ENCODE results near the gene UTP25. TPM values are rescaled to one million over a fixed set of nuclear protein-coding genes. Genes with fewer than 3 reads are reported as not detected.

Gene UTP25, protein sequence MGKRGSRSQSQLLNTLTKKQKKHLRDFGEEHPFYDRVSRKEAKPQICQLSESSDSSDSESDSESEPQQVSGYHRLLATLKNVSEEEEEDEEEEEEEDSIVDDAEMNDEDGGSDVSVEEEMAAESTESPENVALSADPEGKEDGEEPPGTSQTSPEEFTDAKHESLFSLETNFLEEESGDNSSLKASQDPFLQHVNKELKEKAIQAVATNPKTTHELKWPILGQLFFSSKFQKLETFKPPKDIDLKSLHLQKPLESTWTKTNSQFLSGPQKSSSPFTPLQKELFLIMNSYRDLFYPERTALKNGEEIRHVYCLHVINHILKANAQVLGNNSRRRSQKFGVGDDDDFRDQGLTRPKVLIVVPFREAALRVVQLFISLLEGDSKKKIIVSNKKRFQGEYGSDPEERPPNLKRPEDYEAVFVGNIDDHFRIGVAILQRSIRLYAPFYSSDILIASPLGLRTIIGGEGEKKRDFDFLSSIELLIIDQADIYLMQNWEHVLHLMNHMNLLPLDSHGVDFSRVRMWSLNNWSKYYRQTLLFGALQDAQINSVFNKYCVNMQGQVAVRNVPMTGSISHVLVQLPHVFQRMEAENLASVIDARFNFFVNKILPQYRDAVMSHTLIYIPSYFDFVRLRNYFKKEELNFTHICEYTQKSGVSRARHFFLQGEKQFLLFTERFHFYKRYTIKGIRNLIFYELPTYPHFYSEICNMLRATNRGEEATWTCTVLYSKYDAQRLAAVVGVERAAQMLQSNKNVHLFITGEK
- total RNA-seq = 1 to 10 TPM; 6.3 to 6.5 TPM

DNA sequence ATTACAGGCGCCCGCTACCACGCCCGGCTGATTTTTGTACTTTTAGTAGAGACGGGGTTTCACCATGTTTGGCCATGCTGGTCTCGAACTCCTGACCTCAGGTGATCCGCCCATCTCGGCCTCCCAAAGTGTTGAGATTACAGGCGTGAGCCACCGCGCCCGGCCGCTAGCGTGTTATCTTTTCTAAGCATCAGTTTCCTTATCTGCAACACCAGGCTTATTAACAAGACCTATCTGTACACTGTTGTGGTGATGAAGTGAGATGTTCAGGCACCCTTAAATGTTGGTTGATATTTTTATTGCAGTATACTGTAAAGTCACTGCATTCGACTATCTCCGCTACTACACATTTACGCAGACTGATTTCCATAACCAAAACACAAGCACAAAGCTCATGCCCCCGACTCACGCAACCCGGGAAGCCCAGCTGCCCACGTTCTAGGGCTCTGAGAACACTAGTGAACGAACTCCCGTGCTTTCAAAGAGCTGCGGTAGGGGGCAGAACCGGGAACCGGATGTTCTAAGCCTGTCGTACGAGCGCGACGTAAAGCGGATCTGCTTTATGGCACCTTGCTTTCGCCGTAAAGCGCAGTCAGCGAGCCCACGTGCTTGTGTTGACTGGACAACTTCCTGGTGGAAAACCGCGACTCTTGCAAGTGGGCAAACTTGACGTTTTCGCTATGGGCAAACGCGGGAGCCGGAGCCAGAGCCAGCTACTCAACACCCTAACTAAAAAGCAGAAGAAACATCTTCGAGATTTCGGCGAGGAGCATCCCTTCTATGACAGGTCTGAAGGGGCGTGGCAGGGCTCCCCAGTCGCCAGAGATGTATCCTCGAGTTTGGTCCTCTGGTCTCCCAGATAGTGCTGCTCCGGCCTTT is at the start of gene UTP25:
Gene UTP25, plus strand, starts transcription at position 589 of the 879 bp plus-strand sequence. Its CDS starts 92 bp downstream, at position 681.
- ChIA-PET CTCF (interaction anchor here (0.7 to 2.7 kb wide), 18 partner anchors 9 to 406 kb away, joined by 3 to 17 read pairs (median 4); partner anchors contain the start of gene C1orf74), POLR2A (interaction anchor here (0.6 to 1.1 kb wide), 5 partner anchors 13 to 1506 kb away, joined by 3 to 5 read pairs (median 3); partner anchors contain the start of gene C1orf74)
- peaks cover 33% of the 10 kb centered on the region for H3K4me1 Mint-ChIP-seq (ENCODE audit: low read depth)
- H3K27me3 Mint-ChIP-seq (ENCODE audit: low read depth) = peaks cover 6% of the 10 kb centered on the region
- peak within 1 kb of the TSS; percentile 95 for H3K4me3 Mint-ChIP-seq
- H3K9me3 Mint-ChIP-seq (ENCODE audit: insufficient read depth) = no peaks in the 10 kb centered on the region
- DNase-seq = peak; percentile 96
- peak within 1 kb of the TSS; percentile 86 for H3K27ac Mint-ChIP-seq
- peak; percentile 94 for ATAC-seq
- H3K36me3 Mint-ChIP-seq (ENCODE audit: low read depth) = peaks cover 13% of the 10 kb centered on the region

DNA sequence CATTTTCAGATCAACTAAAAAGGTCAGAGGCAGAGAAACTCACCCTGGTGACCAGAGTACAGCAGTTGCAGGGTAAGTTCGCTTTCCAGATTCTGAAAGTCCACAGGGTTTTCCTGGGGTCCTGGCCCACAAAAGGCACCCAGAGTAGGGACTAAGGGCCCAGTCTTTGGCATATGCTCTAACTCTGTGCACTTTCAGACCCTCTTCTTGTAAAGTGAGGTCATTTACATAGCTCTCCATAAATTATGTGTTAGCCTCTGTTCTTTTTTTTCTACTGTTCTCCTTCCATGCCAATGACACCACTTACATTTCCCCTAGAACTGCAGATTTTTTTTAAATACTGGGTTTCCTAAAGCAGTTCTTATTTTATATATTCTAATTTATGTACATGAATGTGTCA is 49.7 kb upstream of the UTP25 start:
- no peak overlapping the region for H3K4me3 Mint-ChIP-seq
- H3K36me3 Mint-ChIP-seq (ENCODE audit: low read depth) = peaks cover 79% of the 10 kb centered on the region
- ATAC-seq = no peak
- CTCF ChIA-PET = interaction anchor here (2.5 to 3.4 kb wide), 3 partner anchors 8 to 45 kb away, joined by 7 to 10 read pairs (median 10); no protein-coding TSS in a partner anchor
- no peak for DNase-seq
- H3K9me3 Mint-ChIP-seq (ENCODE audit: insufficient read depth) = no peaks in the 10 kb centered on the region
- H3K4me1 Mint-ChIP-seq (ENCODE audit: low read depth) = peaks cover 20% of the 10 kb centered on the region
- H3K27ac Mint-ChIP-seq = peak overlapping the region; percentile 53
- no peaks in the 10 kb centered on the region for H3K27me3 Mint-ChIP-seq (ENCODE audit: low read depth)
- POLR2A ChIA-PET = interaction anchor here (1.2 to 4.5 kb wide), 3 partner anchors 10 to 21 kb away, joined by 3 to 38 read pairs (median 6); partner anchors contain the start of gene TRAF3IP3

DNA sequence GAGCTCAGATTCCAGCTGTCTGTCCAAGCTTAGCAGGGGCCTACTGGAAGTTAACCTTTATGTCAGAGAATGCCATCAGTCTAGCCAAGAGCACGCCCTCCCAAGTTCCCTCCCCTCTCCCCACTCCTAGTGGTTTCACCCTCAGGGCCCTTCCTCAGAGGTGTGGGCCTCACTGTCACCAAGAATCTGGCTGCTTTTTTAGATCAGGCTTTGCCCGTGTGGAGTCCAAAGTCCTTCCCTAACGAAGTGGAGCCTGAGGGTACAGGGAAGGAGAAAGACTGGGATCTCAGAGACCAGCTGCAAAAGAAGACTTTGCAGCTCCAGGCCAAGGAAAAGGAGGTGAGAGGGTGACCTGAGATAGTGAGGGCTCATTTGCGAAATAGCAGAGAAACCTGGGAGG is 47.5 kb upstream of the UTP25 start:
- H3K9me3 Mint-ChIP-seq (ENCODE audit: insufficient read depth) = no peaks in the 10 kb centered on the region
- peaks cover 42% of the 10 kb centered on the region for H3K4me1 Mint-ChIP-seq (ENCODE audit: low read depth)
- ChIA-PET CTCF (interaction anchor here (2.5 to 3.4 kb wide), 3 partner anchors 11 to 43 kb away, joined by 7 to 10 read pairs (median 10); no protein-coding TSS in a partner anchor), POLR2A (interaction anchor here (1.0 to 4.5 kb wide), 4 partner anchors 8 to 28 kb away, joined by 3 to 38 read pairs (median 6); partner anchors contain the start of gene TRAF3IP3)
- ATAC-seq (no peak), DNase-seq (no peak)
- H3K27me3 Mint-ChIP-seq (ENCODE audit: low read depth) = no peaks in the 10 kb centered on the region
- H3K27ac Mint-ChIP-seq = peak overlapping the region; percentile 73
- H3K4me3 Mint-ChIP-seq = no peak overlapping the region
- H3K36me3 Mint-ChIP-seq (ENCODE audit: low read depth) = peaks cover 76% of the 10 kb centered on the region

DNA sequence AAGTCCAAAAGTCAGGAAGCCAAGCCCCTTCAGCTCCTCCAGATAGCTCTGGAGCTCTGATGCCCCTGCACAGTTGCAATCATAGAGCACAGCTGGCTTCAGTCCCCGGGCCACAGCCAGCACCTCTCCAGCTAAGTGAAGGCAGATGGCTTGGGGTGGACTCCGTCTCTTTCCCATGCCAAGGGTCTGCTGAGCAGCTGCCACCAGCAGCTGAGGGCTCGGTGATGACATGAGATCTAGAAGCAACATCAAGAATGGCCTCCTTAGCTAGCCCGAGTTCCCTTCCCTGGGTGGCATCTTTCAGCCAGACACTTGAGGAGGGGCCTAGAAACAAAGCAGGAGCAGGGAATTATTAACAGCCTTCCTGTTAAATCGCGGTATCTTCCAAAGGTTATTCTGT is 44.4 kb upstream of the UTP25 start:
- CTCF ChIA-PET = interaction anchor here (1.4 to 5.4 kb wide), 4 partner anchors 16 to 44 kb away, joined by 5 to 42 read pairs (median 8); partner anchors contain the start of genes TRAF3IP3 and UTP25
- H3K27me3 Mint-ChIP-seq (ENCODE audit: low read depth) = no peaks in the 10 kb centered on the region
- ATAC-seq = no peak
- POLR2A ChIA-PET = interaction anchor here (0.6 to 6.1 kb wide), 8 partner anchors 9 to 59 kb away, joined by 3 to 51 read pairs (median 6); partner anchors contain the start of gene TRAF3IP3
- H3K9me3 Mint-ChIP-seq (ENCODE audit: insufficient read depth) = no peaks in the 10 kb centered on the region
- H3K36me3 Mint-ChIP-seq (ENCODE audit: low read depth) = peaks cover 48% of the 10 kb centered on the region
- peaks cover 45% of the 10 kb centered on the region for H3K4me1 Mint-ChIP-seq (ENCODE audit: low read depth)
- peak overlapping the region; percentile 94 for H3K4me3 Mint-ChIP-seq
- DNase-seq = no peak
- H3K27ac Mint-ChIP-seq = peak overlapping the region; percentile 99

DNA sequence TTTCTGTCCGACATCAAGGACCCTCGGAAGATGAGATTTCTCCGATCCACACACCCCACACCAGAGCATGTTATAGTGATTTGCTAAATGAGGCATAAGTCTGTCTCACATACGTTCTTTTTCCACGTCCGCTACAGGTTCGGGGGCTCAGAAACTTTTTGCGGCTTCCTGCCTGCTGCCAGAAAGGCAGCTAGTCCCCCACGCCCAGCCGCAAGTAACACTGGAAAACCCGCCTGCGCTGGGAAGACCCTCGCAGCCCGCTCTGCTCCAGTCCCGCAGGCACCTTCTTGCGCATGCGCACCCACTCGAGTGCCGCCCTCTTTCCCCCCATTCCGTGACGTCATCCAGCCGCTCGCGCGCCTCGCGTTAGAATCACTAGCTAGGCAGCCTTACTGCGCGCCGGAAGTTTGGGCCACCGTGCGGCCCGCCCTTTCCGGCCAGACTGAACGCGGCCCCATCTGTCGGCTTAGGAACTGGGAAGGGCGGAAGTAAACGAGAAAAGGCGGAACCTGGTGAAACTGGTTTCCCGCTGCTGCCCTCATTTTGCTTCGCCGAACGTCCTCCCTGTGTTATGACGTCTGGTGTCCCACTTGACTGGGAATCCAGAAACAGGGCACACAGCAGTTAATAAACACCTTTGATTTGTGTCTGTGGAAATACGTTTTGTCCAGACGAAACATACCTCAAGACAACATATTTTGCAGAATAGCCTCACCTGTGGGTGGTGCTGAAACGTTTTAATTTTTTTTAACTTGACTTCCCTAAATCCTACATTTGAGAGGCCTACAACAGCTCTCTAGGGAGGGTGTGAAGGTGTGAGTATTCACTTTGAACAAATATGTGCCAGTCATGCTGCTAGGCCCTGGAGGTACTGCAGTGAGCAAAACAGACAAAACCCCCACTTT is 43.3 kb upstream of the UTP25 start, which contains the start of gene C1orf74:
Gene C1orf74, minus strand, starts transcription at position 295 of the 905 bp plus-strand sequence. CDS start 925 bp downstream, outside the sequence.
- Mint-ChIP-seq H3K4me1 (ENCODE audit: low read depth) (peaks cover 50% of the 10 kb centered on the region), H3K9me3 (ENCODE audit: insufficient read depth) (no peaks in the 10 kb centered on the region), H3K27ac (peak within 1 kb of the TSS; percentile 99), H3K4me3 (peak within 1 kb of the TSS; percentile 94), H3K36me3 (ENCODE audit: low read depth) (peaks cover 37% of the 10 kb centered on the region), H3K27me3 (ENCODE audit: low read depth) (no peaks in the 10 kb centered on the region)
- POLR2A ChIA-PET = interaction anchor here (0.7 to 6.1 kb wide), 8 partner anchors 10 to 59 kb away, joined by 3 to 51 read pairs (median 6); partner anchors contain the start of gene UTP25
- ATAC-seq = peak; percentile 99
- peak; percentile 99 for DNase-seq
- CTCF ChIA-PET = interaction anchor here (0.8 to 5.4 kb wide), 8 partner anchors 12 to 218 kb away, joined by 3 to 42 read pairs (median 6); partner anchors contain the start of genes TRAF3IP3 and UTP25

DNA sequence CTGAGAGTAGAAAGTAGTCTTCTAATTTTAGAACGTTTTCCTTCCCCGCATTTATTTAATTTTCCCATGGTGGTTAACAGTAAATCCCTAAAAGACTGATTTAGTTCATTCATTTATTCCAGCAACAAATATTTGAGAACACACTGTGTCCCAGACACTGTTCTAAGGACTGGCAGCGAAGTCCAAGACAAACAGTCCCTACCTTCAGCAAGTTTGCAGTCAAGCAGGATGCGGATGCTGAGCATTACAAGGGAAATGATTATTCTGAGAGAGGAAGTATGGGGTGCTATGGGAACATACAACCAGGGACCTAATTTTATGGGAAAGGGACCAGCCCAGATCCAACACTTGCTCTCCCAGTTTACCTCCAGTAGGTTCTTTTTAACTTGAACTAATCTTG is 42.2 kb upstream of the UTP25 start:
- ChIA-PET POLR2A (interaction anchor here (4.3 to 6.1 kb wide), 2 partner anchors 11 to 17 kb away, joined by 39 to 51 read pairs; no protein-coding TSS in a partner anchor), CTCF (interaction anchor here (1.2 to 5.4 kb wide), 2 partner anchors 39 to 219 kb away, joined by 4 to 42 read pairs; no protein-coding TSS in a partner anchor)
- Mint-ChIP-seq H3K27ac (peak overlapping the region; percentile 99), H3K4me1 (ENCODE audit: low read depth) (peaks cover 47% of the 10 kb centered on the region), H3K9me3 (ENCODE audit: insufficient read depth) (no peaks in the 10 kb centered on the region), H3K36me3 (ENCODE audit: low read depth) (peaks cover 26% of the 10 kb centered on the region), H3K27me3 (ENCODE audit: low read depth) (no peaks in the 10 kb centered on the region), H3K4me3 (no peak overlapping the region)
- DNase-seq = no peak
- no peak for ATAC-seq

DNA sequence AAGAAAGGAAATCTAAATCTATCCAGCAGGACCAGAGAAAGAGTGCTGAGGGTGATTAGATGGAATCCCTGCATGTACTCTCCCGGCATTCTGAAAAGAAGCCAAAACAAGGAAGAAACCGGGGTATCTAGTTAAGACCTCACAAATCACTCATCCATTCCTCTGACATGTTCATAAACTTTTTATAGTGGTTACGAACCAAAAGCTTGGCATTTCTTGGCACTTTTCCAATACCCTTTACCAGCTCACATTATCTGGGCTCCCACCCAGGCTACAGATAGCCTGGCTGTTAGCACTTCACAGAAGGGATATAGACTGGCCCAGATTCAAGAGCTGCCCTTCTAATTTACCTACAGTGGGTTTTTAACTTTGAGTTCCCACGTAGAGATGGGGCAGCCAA is 41.6 kb upstream of the UTP25 start:
- Mint-ChIP-seq H3K4me1 (ENCODE audit: low read depth) (peaks cover 47% of the 10 kb centered on the region), H3K27me3 (ENCODE audit: low read depth) (no peaks in the 10 kb centered on the region), H3K27ac (no peak overlapping the region), H3K4me3 (no peak overlapping the region), H3K36me3 (ENCODE audit: low read depth) (peaks cover 26% of the 10 kb centered on the region), H3K9me3 (ENCODE audit: insufficient read depth) (no peaks in the 10 kb centered on the region)
- no peak for ATAC-seq
- DNase-seq = no peak
- ChIA-PET CTCF (interaction anchor here (5.4 kb wide), 1 partner anchor 39 kb away, joined by 42 read pairs; no protein-coding TSS in a partner anchor), POLR2A (interaction anchor here (4.3 to 6.1 kb wide), 2 partner anchors 12 to 17 kb away, joined by 39 to 51 read pairs; no protein-coding TSS in a partner anchor)

DNA sequence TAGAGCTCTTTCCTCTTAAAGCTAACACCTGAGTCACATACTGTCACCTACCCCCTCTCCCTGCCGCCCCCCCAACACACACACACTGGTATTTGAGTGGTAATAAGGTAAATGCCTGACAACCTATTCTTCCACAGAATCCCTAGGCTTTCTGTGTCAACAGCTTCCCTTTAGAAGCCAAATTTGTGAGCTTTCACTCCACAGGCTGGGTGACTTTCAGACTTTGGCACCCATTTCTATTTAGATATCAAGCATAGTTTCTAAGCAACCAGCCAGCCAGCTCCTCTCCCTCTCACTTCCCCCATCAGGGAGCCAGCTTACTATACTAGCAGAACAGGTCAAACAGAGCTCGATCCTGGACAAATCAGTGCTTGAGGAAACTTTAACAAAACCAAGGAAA is 40.2 kb upstream of the UTP25 start:
- no peak overlapping the region for H3K27ac Mint-ChIP-seq
- no peak for DNase-seq
- no peaks in the 10 kb centered on the region for H3K9me3 Mint-ChIP-seq (ENCODE audit: insufficient read depth)
- CTCF ChIA-PET = interaction anchor here (0.7 to 5.4 kb wide), 8 partner anchors 14 to 221 kb away, joined by 3 to 42 read pairs (median 4); no protein-coding TSS in a partner anchor
- POLR2A ChIA-PET = interaction anchor here (0.9 to 1.2 kb wide), 2 partner anchors 11 to 32 kb away, joined by 3 read pairs; partner anchors contain the start of gene TRAF3IP3
- H3K4me3 Mint-ChIP-seq = no peak overlapping the region
- no peak for ATAC-seq
- peaks cover 43% of the 10 kb centered on the region for H3K4me1 Mint-ChIP-seq (ENCODE audit: low read depth)
- peaks cover 15% of the 10 kb centered on the region for H3K36me3 Mint-ChIP-seq (ENCODE audit: low read depth)
- H3K27me3 Mint-ChIP-seq (ENCODE audit: low read depth) = no peaks in the 10 kb centered on the region

DNA sequence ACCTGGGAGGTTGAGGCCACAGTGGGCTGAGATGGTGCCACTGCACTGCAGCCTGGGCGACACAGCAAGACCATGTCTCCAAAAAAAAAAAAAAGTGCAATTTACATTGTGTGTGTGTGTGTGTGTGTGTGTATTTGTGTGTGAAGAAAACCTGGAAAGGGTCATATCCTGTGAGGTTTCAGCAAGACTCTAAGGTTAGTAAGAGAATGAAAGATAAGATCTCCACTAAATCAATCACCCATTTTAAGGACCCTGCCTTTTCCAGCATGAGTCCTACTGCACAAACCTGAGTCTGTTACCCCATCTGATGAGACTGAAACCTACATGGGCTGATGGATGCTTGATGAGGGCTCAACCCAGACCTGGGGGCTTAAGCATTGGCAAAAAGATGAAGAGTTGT is 38.5 kb upstream of the UTP25 start:
- peaks cover 2% of the 10 kb centered on the region for H3K27me3 Mint-ChIP-seq (ENCODE audit: low read depth)
- no peak overlapping the region for H3K27ac Mint-ChIP-seq
- ChIA-PET CTCF (no interaction called here), POLR2A (no interaction called here)
- ATAC-seq (no peak), DNase-seq (no peak)
- peaks cover 26% of the 10 kb centered on the region for H3K4me1 Mint-ChIP-seq (ENCODE audit: low read depth)
- peaks cover 2% of the 10 kb centered on the region for H3K36me3 Mint-ChIP-seq (ENCODE audit: low read depth)
- H3K9me3 Mint-ChIP-seq (ENCODE audit: insufficient read depth) = peaks cover 3% of the 10 kb centered on the region
- no peak overlapping the region for H3K4me3 Mint-ChIP-seq

Data from activated CD8-positive, alpha-beta T cell treated with anti-CD3 and anti-CD28 coated beads, Interleukin-2, amount 10 ng/mL, durations not matched to agents 7 days and 5 days (primary cell).